IMR-90 (cell line): ENCODE data around the gene EML1. TPM values are rescaled to one million over a fixed set of nuclear protein-coding genes. Genes with fewer than 3 reads are reported as not detected.
A peak's percentile ranks its signal among the peaks of the same experiment; 100 is the strongest.

ENCODE experiments used
- ATAC-seq: fragments of 200-7000 bp; cut with Tn5 transposase; 2 replicates; pipeline ENCODE4 v1.9.1; 2020; ENCODE audit warnings: low read depth, mild to moderate bottlenecking, moderate library complexity
- BruUV-seq: library from RNA; stranded (reverse); fragments of 400-500 nt; replicated peaks from 2 replicates; lab custom pipeline; 2021; lab: Mats Ljungman, UMichigan
- CTCF ChIA-PET: fragments of 300-600 bp; formaldehyde crosslinking; extraction: SDS; loops from one replicate; lab custom pipeline; 2021; ENCODE audit warnings: antibody characterized with exemption; lab: Yijun Ruan, JAX
- POLR2A ChIA-PET: fragments of 300-600 bp; sonication (Branson Sonifier 250); formaldehyde crosslinking; loops from one replicate; lab custom pipeline; 2022; ENCODE audit warnings: antibody characterized with exemption; ENCODE audit not compliant: unreplicated experiment; lab: Charles Lee
- DNase-seq: peaks from one replicate; pipeline ENCODE4 v3.0.0; 2013
- H2AFZ ChIP-seq: replicated peaks from 2 replicates; pipeline ENCODE3; 2013; ENCODE audit warnings: low read length, mild to moderate bottlenecking; ENCODE audit not compliant: poor library complexity
- H2AK5ac ChIP-seq: 2 replicates; pipeline ENCODE4 v1.6.1; 2013; ENCODE audit warnings: low read depth, low read length, inconsistent platforms
- H2AK9ac ChIP-seq: replicated peaks from 2 replicates; pipeline ENCODE3; 2013; ENCODE audit warnings: mild to moderate bottlenecking, low read depth, low read length, moderate library complexity; ENCODE audit not compliant: poor library complexity
- H2BK120ac ChIP-seq: 2 replicates; pipeline ENCODE4 v1.6.1; 2013; ENCODE audit warnings: low read depth, low read length, inconsistent platforms
- H2BK15ac ChIP-seq: 3 replicates; pipeline ENCODE4 v1.6.1; 2013; ENCODE audit warnings: low read depth, low read length, inconsistent platforms
- H2BK20ac ChIP-seq: 2 replicates; pipeline ENCODE4 v1.6.1; 2013; ENCODE audit warnings: low read depth, mild to moderate bottlenecking, inconsistent platforms, low read length, moderate library complexity
- H2BK5ac ChIP-seq: 2 replicates; pipeline ENCODE4 v1.6.1; 2013; ENCODE audit warnings: mild to moderate bottlenecking, low read depth, low read length, inconsistent platforms; ENCODE audit not compliant: poor library complexity, severe bottlenecking
- H3K14ac ChIP-seq: replicated peaks from 2 replicates; pipeline ENCODE4 v1.6.1; 2013; ENCODE audit warnings: low read depth, low read length, inconsistent platforms
- H3K18ac ChIP-seq: 2 replicates; pipeline ENCODE4 v1.6.1; 2013; ENCODE audit warnings: low read depth, low read length, control low read depth
- H3K23ac ChIP-seq: 2 replicates; pipeline ENCODE4 v1.6.1; 2013; ENCODE audit warnings: low read depth, low read length, inconsistent platforms
- H3K27ac ChIP-seq: 2 replicates; pipeline ENCODE4 v1.5.1; 2013; ENCODE audit warnings: mild to moderate bottlenecking, control low read depth, low read length; ENCODE audit not compliant: insufficient read depth
- H3K27me3 ChIP-seq: 2 replicates; pipeline ENCODE4 v1.6.1; 2013; ENCODE audit warnings: low read length; ENCODE audit not compliant: control insufficient read depth, insufficient read depth
- H3K36me3 ChIP-seq: 2 replicates; pipeline ENCODE4 v1.6.1; 2013; ENCODE audit warnings: low read length, mixed read lengths; ENCODE audit not compliant: control insufficient read depth, insufficient read depth
- H3K4ac ChIP-seq: 2 replicates; pipeline ENCODE4 v1.6.1; 2013; ENCODE audit warnings: low read depth, low read length, inconsistent platforms
- H3K4me1 ChIP-seq: 2 replicates; pipeline ENCODE4 v1.6.1; 2013; ENCODE audit warnings: low read length, mixed read lengths; ENCODE audit not compliant: control insufficient read depth, insufficient read depth
- H3K4me2 ChIP-seq: 2 replicates; pipeline ENCODE4 v1.6.1; 2013; ENCODE audit warnings: low read depth, mild to moderate bottlenecking, control low read depth, low read length, moderate library complexity
- H3K4me3 ChIP-seq: 2 replicates; pipeline ENCODE4 v1.5.1; 2013; ENCODE audit warnings: low read depth, mild to moderate bottlenecking, control low read depth, low read length, moderate library complexity; ENCODE audit not compliant: insufficient read depth
- H3K56ac ChIP-seq: 2 replicates; pipeline ENCODE4 v1.6.1; 2013; ENCODE audit warnings: low read length, inconsistent platforms; ENCODE audit not compliant: insufficient read depth; ENCODE audit errors: extremely low read depth
- H3K79me1 ChIP-seq, 2 experiments: 2 replicates each; pipeline ENCODE4 v1.6.1; 2013; ENCODE audit warnings: low read length in 2 of 2, inconsistent platforms in 1 of 2, low read depth in 1 of 2
- H3K9ac ChIP-seq: 2 replicates; pipeline ENCODE4 v1.6.1; 2013; ENCODE audit warnings: low read depth, low read length, control low read depth
- H3K9me1 ChIP-seq: 2 replicates; pipeline ENCODE4 v1.6.1; 2013; ENCODE audit warnings: low read length, inconsistent platforms; ENCODE audit not compliant: insufficient read depth
- H3K9me3 ChIP-seq: 2 replicates; pipeline ENCODE4 v1.6.1; 2013; ENCODE audit warnings: low read length; ENCODE audit not compliant: control insufficient read depth, insufficient read depth
- H4K20me1 ChIP-seq: 2 replicates; pipeline ENCODE4 v1.6.1; 2013; ENCODE audit warnings: low read length, inconsistent platforms; ENCODE audit not compliant: insufficient read depth
- H4K5ac ChIP-seq: 2 replicates; pipeline ENCODE4 v1.6.1; 2013; ENCODE audit warnings: mild to moderate bottlenecking, low read depth, low read length, control low read depth
- H4K8ac ChIP-seq, 2 experiments: 2 replicates each; pipeline ENCODE4 v1.6.1; 2013; ENCODE audit warnings: low read depth in 2 of 2, low read length in 2 of 2, control low read depth in 1 of 2, inconsistent platforms in 1 of 2
- H4K91ac ChIP-seq: 2 replicates; pipeline ENCODE4 v1.6.1; 2013; ENCODE audit warnings: low read depth, low read length, inconsistent platforms; ENCODE audit not compliant: insufficient read depth
- FOS ChIP-seq: fragments of 150-350 bp; IDR thresholded peaks from 2 replicates; pipeline ENCODE4 v1.6.1; 2016; ENCODE audit warnings: low read depth, low read length
- MAFK ChIP-seq: IDR thresholded peaks from 2 replicates; pipeline ENCODE4 v1.6.1; 2012; ENCODE audit warnings: low read depth, low read length, improper control_type of control experiment
- MXI1 ChIP-seq: IDR thresholded peaks from 2 replicates; pipeline ENCODE4 v1.6.1; 2012; ENCODE audit warnings: low read depth, mild to moderate bottlenecking, low read length, moderate library complexity, borderline replicate concordance
- RAD21 ChIP-seq: IDR thresholded peaks from 2 replicates; pipeline ENCODE4 v1.6.1; 2012; ENCODE audit warnings: low read length, improper control_type of control experiment
- RFX5 ChIP-seq: IDR thresholded peaks from 2 replicates; pipeline ENCODE4 v1.8.0; 2012; ENCODE audit warnings: low read depth, mild to moderate bottlenecking, low read length, moderate library complexity
- SMC3 ChIP-seq: fragments of 150-350 bp; IDR thresholded peaks from 2 replicates; pipeline ENCODE4 v1.6.1; 2016; ENCODE audit warnings: low read depth, mild to moderate bottlenecking, antibody characterized with exemption, low read length, moderate library complexity
- WGBS, 2 experiments: methylation state at CpG; one replicate each; pipeline versions ENCODE4 v1.1.5 to v1.1.7; 2013; ENCODE audit warnings: missing lambda C conversion rate in 2 of 2; ENCODE audit not compliant: insufficient read length in 1 of 2; ENCODE audit errors: extremely low coverage in 2 of 2; 5-methylcytosine and 5-hydroxymethylcytosine counted together
- dilution Hi-C: fragments of 300-500 bp; cut with HindIII; formaldehyde crosslinking; loops from one replicate; pipeline ENCODE4 v1.14.3; 2018; ENCODE audit warnings: low sequenced_read_pairs; ENCODE audit not compliant: unreplicated experiment
- in situ Hi-C: fragments of 300-500 bp; cut with MboI; formaldehyde crosslinking; loops from 3 replicates; pipeline ENCODE4 v1.14.3; 2019; ENCODE audit warnings: low sequenced_read_pairs, inconsistent platforms, mixed read lengths
- intact Hi-C: fragments of 100-400 bp; cut with micrococcal nuclease; formaldehyde crosslinking; loops from 2 replicates; pipeline ENCODE4 v1.10.0; 2022
- polyA plus RNA-seq, 3 experiments: library from polyadenylated mRNA; depleted of rRNA; stranded (reverse); fragments of >200 nt; gene quantifications; 2 replicates each; pipeline ENCODE4 v1.2.3, GENCODE V29; 2012; ENCODE audit warnings: low replicate concordance in 1 of 3
- total RNA-seq: library from RNA; depleted of rRNA; stranded (reverse); fragments of >200 nt; gene quantifications from 2 replicates; pipeline ENCODE4 v1.2.3, GENCODE V29; 2012
- TF ChIP-seq, protein P1 (sequence below): fragments of 150-350 bp; IDR thresholded peaks from 2 replicates; pipeline ENCODE4 v1.6.1; 2017; ENCODE audit warnings: mild to moderate bottlenecking, antibody characterized with exemption, low read length, low read depth
- TF ChIP-seq, protein P2 (sequence below): conservative IDR thresholded peaks from 2 replicates; pipeline ENCODE4 v1.5.1; 2012; ENCODE audit warnings: mild to moderate bottlenecking, low read depth, low read length, improper control_type of control experiment

EML1 gene
- total and polyA plus RNA-seq, 2 of the 4 experiments (the other 2 are of a cell fraction), result 14.0 to 42.3 TPM

DNA sequence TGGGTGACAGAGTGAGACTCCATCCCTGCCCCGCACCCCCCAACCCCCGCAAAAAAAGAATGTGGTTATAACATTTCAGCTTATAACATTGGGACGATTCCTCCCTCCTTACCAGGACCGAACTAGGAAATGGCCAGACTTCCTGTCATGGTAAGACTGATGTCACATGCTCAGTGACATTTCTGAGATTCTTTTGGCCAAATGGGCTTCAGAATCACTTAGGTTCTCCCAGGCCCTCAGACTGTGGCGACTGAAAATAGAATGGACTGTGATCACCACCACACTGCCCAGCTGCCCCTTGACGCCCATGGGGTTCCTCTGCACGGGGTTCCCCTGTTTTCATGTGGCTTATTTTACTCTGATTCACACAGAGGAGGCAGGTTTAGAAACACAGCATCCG is 157.0 kb downstream of the EML1 start:
- Histone ChIP-seq H2AK9ac (no peak overlapping the region), H4K91ac (no peak overlapping the region), H3K79me1 (no peaks in the 10 kb centered on the region), H3K27ac (no peak overlapping the region), H3K36me3 (no peaks in the 10 kb centered on the region), H4K8ac (no peak overlapping the region), H3K14ac (no peak overlapping the region), H4K20me1 (no peaks in the 10 kb centered on the region), H3K4ac (no peak overlapping the region), H3K4me3 (no peak overlapping the region), H3K9ac (no peak overlapping the region), H4K5ac (no peak overlapping the region), H3K56ac (no peak overlapping the region), H2AFZ (peak overlapping the region; percentile 37), H3K4me2 (no peak overlapping the region), H3K23ac (no peak overlapping the region), H3K9me3 (no peaks in the 10 kb centered on the region), H3K18ac (no peak overlapping the region), H2BK20ac (no peak overlapping the region), H2BK15ac (no peak overlapping the region), H3K27me3 (peaks cover 9% of the 10 kb centered on the region; the same call in 1 of the 2 replicates), H2BK5ac (no peak overlapping the region), H3K4me1 (no peaks in the 10 kb centered on the region), H2AK5ac (no peak overlapping the region), H3K9me1 (no peaks in the 10 kb centered on the region), H2BK120ac (no peak overlapping the region)
- in situ Hi-C loops, result no loop called here
- dilution Hi-C loops, result no loop called here
- no TSS peak for BruUV-seq
- POLR2A ChIA-PET, result no interaction called here
- TF ChIP-seq RFX5 (no peak), MXI1 (no peak), MAFK (no peak), SMC3 (no peak), FOS (no peak), RAD21 (no peak)
- TF ChIP-seq, protein P1, sequence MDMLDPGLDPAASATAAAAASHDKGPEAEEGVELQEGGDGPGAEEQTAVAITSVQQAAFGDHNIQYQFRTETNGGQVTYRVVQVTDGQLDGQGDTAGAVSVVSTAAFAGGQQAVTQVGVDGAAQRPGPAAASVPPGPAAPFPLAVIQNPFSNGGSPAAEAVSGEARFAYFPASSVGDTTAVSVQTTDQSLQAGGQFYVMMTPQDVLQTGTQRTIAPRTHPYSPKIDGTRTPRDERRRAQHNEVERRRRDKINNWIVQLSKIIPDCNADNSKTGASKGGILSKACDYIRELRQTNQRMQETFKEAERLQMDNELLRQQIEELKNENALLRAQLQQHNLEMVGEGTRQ, result no peak
- TF ChIP-seq, protein P2, sequence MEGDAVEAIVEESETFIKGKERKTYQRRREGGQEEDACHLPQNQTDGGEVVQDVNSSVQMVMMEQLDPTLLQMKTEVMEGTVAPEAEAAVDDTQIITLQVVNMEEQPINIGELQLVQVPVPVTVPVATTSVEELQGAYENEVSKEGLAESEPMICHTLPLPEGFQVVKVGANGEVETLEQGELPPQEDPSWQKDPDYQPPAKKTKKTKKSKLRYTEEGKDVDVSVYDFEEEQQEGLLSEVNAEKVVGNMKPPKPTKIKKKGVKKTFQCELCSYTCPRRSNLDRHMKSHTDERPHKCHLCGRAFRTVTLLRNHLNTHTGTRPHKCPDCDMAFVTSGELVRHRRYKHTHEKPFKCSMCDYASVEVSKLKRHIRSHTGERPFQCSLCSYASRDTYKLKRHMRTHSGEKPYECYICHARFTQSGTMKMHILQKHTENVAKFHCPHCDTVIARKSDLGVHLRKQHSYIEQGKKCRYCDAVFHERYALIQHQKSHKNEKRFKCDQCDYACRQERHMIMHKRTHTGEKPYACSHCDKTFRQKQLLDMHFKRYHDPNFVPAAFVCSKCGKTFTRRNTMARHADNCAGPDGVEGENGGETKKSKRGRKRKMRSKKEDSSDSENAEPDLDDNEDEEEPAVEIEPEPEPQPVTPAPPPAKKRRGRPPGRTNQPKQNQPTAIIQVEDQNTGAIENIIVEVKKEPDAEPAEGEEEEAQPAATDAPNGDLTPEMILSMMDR, result no peak
- no peak for ATAC-seq
- intact Hi-C loops, result no loop called here
- CTCF ChIA-PET, result no interaction called here
- 58% methylated on average over 2 of the region's 8 CpGs; no CpG with 5 or more reads in 1 of the 2 experiments for WGBS, 2 experiments
- no peak for DNase-seq
